DOHH2 (cell line): ENCODE measurements around the gene FLG2.

Experiments used
- H3F3A ChIP-seq: fragments of 200-600 bp; sonication (generic), shearing (Covaris generic); 2 replicates; pipeline ENCODE4 v1.6.0; 2016; ENCODE audit warnings: antibody characterized with exemption, mild to moderate bottlenecking; ENCODE audit not compliant: control insufficient read depth, insufficient read depth
- H3K27ac ChIP-seq: fragments of 200-600 bp; sonication (generic); 2 replicates; pipeline ENCODE4 v1.5.1; 2014; ENCODE audit warnings: low read depth, mild to moderate bottlenecking, low read length, moderate library complexity
- H3K27me3 ChIP-seq: fragments of 200-600 bp; sonication (generic); 2 replicates; pipeline ENCODE4 v1.6.1; 2014; ENCODE audit warnings: mild to moderate bottlenecking, low read length, mixed read lengths; ENCODE audit not compliant: control insufficient read depth
- H3K36me3 ChIP-seq: fragments of 200-600 bp; sonication (generic); 2 replicates; pipeline ENCODE4 v1.6.1; 2014; ENCODE audit warnings: mild to moderate bottlenecking, low read length, moderate library complexity, mixed read lengths; ENCODE audit not compliant: control insufficient read depth
- H3K4me1 ChIP-seq: fragments of 200-600 bp; sonication (generic); 2 replicates; pipeline ENCODE4 v1.6.1; 2014; ENCODE audit warnings: mild to moderate bottlenecking, low read length, mixed read lengths; ENCODE audit not compliant: control insufficient read depth
- H3K4me2 ChIP-seq: fragments of 200-600 bp; sonication (generic); 2 replicates; pipeline ENCODE4 v1.6.0; 2014; ENCODE audit warnings: mild to moderate bottlenecking, low read length, moderate library complexity
- H3K4me3 ChIP-seq: fragments of 200-600 bp; sonication (generic); 2 replicates; pipeline ENCODE4 v1.5.1; 2014; ENCODE audit warnings: mild to moderate bottlenecking, low read length, mixed read lengths
- H3K79me2 ChIP-seq: fragments of 200-600 bp; sonication (generic); 2 replicates; pipeline ENCODE4 v1.6.1; 2014; ENCODE audit warnings: mild to moderate bottlenecking, low read length, mixed read lengths; ENCODE audit not compliant: control insufficient read depth
- H3K9me2 ChIP-seq: fragments of 200-600 bp; sonication (generic); replicated peaks from 2 replicates; pipeline ENCODE4 v1.6.1; 2014; ENCODE audit warnings: mild to moderate bottlenecking, low read length, mixed read lengths; ENCODE audit not compliant: control insufficient read depth
- H3K9me3 ChIP-seq: fragments of 200-600 bp; sonication (generic); 2 replicates; pipeline ENCODE4 v1.6.1; 2014; ENCODE audit warnings: antibody characterized with exemption, low read length, mixed read lengths; ENCODE audit not compliant: control insufficient read depth, insufficient read depth
- H4K20me1 ChIP-seq: fragments of 200-600 bp; sonication (generic); 2 replicates; pipeline ENCODE4 v1.6.0; 2014; ENCODE audit warnings: low read depth, mild to moderate bottlenecking, antibody characterized with exemption, low read length, moderate library complexity; ENCODE audit not compliant: control insufficient read depth, insufficient read depth
- EZH2phosphoT487 ChIP-seq: fragments of 200-600 bp; sonication (generic); IDR thresholded peaks from 2 replicates; pipeline ENCODE4 v1.6.1; 2017; ENCODE audit warnings: borderline replicate concordance, mild to moderate bottlenecking, antibody characterized with exemption, low read length, moderate library complexity, mixed read lengths
- TF ChIP-seq, protein P1 (sequence below): fragments of 200-600 bp; sonication (generic); IDR thresholded peaks from one replicate; pipeline ENCODE4 v1.5.1; 2014; ENCODE audit warnings: antibody characterized with exemption, mild to moderate bottlenecking, low read depth, low read length; ENCODE audit not compliant: poor library complexity, severe bottlenecking

Gene FLG2

DNA sequence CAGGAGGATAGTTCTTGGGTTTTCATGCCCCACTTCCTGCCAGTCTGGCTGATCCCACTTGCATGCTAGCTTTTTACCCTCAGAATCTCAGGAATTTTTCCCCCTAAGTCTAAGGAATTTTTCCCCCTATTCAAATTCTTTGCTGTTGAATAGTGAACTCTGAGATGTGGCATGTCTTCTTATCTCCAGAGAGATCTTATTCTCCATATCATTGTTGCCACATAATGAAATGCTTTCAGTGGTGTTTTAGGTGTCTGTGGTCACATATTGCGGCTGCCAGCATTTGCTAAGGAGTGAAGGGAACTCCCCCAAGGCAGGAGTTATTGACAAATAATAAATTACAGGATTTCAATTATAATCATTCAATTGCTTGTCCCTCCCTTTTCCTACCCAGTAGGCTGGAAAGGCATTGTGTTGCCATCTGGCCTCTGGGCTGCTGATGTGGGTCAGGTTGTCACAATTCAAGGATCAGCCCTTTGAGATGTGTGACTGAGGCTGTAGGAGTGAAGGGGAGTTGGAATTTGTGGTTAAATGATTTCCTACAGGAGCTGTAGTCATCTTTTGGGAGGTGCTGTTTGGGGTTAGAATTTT is 30.9 kb downstream of the FLG2 start:
- H4K20me1 ChIP-seq = no peaks in the 10 kb centered on the region
- no peak overlapping the region for H3K4me2 ChIP-seq
- no peaks in the 10 kb centered on the region for H3K9me2 ChIP-seq
- H3K4me3 ChIP-seq = no peak overlapping the region
- no peaks in the 10 kb centered on the region for H3K79me2 ChIP-seq
- no peaks in the 10 kb centered on the region for H3K27me3 ChIP-seq
- H3K9me3 ChIP-seq = no peaks in the 10 kb centered on the region
- H3K27ac ChIP-seq = no peak overlapping the region
- no peaks in the 10 kb centered on the region for H3F3A ChIP-seq
- H3K36me3 ChIP-seq = no peaks in the 10 kb centered on the region
- no peaks in the 10 kb centered on the region for H3K4me1 ChIP-seq
- no peak for TF ChIP-seq EZH2phosphoT487
- TF ChIP-seq, protein P1, sequence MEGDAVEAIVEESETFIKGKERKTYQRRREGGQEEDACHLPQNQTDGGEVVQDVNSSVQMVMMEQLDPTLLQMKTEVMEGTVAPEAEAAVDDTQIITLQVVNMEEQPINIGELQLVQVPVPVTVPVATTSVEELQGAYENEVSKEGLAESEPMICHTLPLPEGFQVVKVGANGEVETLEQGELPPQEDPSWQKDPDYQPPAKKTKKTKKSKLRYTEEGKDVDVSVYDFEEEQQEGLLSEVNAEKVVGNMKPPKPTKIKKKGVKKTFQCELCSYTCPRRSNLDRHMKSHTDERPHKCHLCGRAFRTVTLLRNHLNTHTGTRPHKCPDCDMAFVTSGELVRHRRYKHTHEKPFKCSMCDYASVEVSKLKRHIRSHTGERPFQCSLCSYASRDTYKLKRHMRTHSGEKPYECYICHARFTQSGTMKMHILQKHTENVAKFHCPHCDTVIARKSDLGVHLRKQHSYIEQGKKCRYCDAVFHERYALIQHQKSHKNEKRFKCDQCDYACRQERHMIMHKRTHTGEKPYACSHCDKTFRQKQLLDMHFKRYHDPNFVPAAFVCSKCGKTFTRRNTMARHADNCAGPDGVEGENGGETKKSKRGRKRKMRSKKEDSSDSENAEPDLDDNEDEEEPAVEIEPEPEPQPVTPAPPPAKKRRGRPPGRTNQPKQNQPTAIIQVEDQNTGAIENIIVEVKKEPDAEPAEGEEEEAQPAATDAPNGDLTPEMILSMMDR = no peak

DNA sequence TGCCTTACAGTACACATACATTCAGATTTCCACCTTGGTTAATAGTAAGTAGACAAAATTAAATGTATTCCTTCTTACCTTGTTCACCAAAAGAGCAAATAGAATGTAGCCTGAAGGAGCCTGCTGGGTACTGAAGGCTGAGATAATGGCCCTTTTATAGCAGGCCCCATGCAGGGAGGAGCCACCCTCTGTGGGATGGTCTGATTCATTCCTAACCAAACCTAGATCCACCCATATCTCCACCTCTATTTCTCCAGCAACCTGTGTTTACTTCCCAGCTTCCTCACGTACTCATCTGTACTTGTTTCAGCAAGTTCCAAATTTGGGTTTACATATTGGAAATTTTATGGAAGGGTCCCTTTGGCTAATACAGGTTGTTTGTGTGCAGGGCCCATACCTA is 34.7 kb downstream of the FLG2 start, which contains the start of gene FLG:
TSS of gene FLG (minus strand) at position 129 of the 400 bp plus-strand sequence. CDS start 9,783 bp downstream, outside the sequence.
- Histone ChIP-seq H3K27me3 (no peaks in the 10 kb centered on the region), H3F3A (no peaks in the 10 kb centered on the region), H3K4me2 (no peak within 1 kb of the TSS), H4K20me1 (no peaks in the 10 kb centered on the region), H3K27ac (no peak within 1 kb of the TSS), H3K9me2 (no peaks in the 10 kb centered on the region), H3K4me3 (no peak within 1 kb of the TSS), H3K9me3 (no peaks in the 10 kb centered on the region), H3K4me1 (no peaks in the 10 kb centered on the region), H3K79me2 (no peaks in the 10 kb centered on the region), H3K36me3 (no peaks in the 10 kb centered on the region)
- TF ChIP-seq EZH2phosphoT487 = no peak
- TF ChIP-seq, protein P1 = no peak

DNA sequence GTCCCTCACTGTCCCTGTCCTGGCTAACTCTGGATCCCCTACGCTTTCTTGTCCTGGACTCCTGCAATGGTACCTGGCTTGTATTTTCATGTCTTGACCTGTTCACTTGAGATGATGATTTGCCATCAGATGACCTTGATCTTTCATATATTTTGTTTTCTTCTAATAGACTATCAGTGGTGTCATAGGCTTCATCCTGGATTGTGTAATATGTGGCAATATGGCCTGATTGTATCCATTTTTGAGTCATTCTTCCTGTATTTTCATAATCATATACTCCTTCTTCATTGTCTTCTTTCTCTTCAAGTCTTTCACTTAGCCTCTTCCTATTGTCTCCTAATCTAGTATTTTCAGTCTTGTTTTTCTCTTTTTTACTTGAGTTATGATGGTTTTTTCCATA is 45.8 kb downstream of the FLG2 start:
- Histone ChIP-seq H3K79me2 (no peaks in the 10 kb centered on the region), H3K4me3 (no peak overlapping the region), H4K20me1 (no peaks in the 10 kb centered on the region), H3K36me3 (no peaks in the 10 kb centered on the region), H3K9me2 (no peaks in the 10 kb centered on the region), H3K27me3 (peaks cover under 1% of the 10 kb centered on the region; the same call in 1 of the 2 replicates), H3K4me1 (no peaks in the 10 kb centered on the region), H3K9me3 (no peaks in the 10 kb centered on the region; the same call in 1 of the 2 replicates), H3K27ac (no peak overlapping the region), H3K4me2 (no peak overlapping the region), H3F3A (no peaks in the 10 kb centered on the region)
- TF ChIP-seq, protein P1 = no peak
- TF ChIP-seq EZH2phosphoT487 = no peak
